WTC11 (cell line): ENCODE data around the gene SQOR.

Source experiments
- ELF4 ChIP-seq: sonication (generic); formaldehyde crosslinking; IDR thresholded peaks from 2 replicates; pipeline ENCODE4 v1.8.1; 2022; ENCODE audit warnings: low read depth, mild to moderate bottlenecking, moderate library complexity, missing genetic modification reagents
- NFYB ChIP-seq: sonication (generic); formaldehyde crosslinking; conservative IDR thresholded peaks from 2 replicates; pipeline ENCODE4 v1.8.0; 2022; ENCODE audit warnings: low read depth, missing genetic modification reagents
- SP1 ChIP-seq: sonication (generic); formaldehyde crosslinking; conservative IDR thresholded peaks from 2 replicates; pipeline ENCODE4 v1.8.1; 2022; ENCODE audit warnings: missing genetic modification reagents
- TP53 ChIP-seq: sonication (generic); formaldehyde crosslinking; IDR thresholded peaks from 2 replicates; pipeline ENCODE4 v1.8.1; 2023; ENCODE audit warnings: mild to moderate bottlenecking, missing genetic modification reagents
- TF ChIP-seq, protein P1 (sequence below): fragments of 200-600 bp; IDR thresholded peaks from 2 replicates; pipeline ENCODE4 v1.8.0; 2022; ENCODE audit warnings: antibody characterized with exemption

DNA sequence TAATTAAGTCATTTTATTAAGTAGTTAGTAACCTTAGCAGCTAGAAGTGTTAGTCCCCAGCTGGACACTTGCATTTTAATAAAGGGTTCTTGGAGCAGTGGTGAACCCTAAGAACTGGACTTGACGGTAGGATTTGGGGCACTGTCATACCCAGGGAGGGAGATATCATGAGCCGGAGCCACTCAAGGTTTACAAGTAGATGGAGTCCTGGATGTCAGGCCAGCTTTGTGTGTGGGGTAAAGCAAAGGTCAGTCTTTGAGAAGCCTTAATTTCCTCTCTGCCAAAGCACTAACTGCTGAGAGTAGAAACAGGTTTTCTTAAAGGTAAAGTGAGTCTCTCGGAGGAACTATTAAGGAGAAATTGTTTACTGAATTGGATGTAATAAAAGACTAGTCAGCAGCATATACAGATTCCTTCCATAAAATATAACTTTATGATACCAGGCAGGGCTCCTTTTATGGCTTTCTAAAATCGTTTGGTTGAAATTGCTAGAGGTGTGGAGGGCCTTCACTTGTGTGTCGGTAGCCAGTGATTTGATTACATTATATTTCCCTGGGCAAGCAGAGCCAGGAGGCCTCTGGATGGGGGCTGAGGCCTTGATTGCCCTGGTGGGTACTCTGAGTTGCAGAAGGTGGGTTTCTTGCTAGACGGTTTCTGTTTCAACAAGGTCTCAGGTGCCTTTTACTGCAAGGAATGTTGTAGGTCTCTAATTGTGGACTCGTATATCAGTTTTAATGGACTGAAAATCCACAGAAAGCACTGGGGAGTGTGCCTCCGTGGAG lies 23.1 kb downstream of the SQOR start:
- TF ChIP-seq NFYB (CRISPR knock-in tag) (no peak), SP1 (CRISPR knock-in tag) (no peak), ELF4 (CRISPR knock-in tag) (no peak), TP53 (CRISPR knock-in tag) (no peak)
- TF ChIP-seq, protein P1, sequence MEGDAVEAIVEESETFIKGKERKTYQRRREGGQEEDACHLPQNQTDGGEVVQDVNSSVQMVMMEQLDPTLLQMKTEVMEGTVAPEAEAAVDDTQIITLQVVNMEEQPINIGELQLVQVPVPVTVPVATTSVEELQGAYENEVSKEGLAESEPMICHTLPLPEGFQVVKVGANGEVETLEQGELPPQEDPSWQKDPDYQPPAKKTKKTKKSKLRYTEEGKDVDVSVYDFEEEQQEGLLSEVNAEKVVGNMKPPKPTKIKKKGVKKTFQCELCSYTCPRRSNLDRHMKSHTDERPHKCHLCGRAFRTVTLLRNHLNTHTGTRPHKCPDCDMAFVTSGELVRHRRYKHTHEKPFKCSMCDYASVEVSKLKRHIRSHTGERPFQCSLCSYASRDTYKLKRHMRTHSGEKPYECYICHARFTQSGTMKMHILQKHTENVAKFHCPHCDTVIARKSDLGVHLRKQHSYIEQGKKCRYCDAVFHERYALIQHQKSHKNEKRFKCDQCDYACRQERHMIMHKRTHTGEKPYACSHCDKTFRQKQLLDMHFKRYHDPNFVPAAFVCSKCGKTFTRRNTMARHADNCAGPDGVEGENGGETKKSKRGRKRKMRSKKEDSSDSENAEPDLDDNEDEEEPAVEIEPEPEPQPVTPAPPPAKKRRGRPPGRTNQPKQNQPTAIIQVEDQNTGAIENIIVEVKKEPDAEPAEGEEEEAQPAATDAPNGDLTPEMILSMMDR = no peak
